Esophagus muscularis mucosa (tissue), 4 donors: ENCODE results near the gene ZNF683. TPM values are rescaled to one million over a fixed set of nuclear protein-coding genes. Genes with fewer than 3 reads are reported as not detected.
"Not testable (repeated sequence)": the region's sequence is repeated elsewhere in the genome, so short reads cannot be mapped to it uniquely, and the experiment has no call there.

ENCODE experiments used
- DNase-seq: peaks from one replicate; pipeline ENCODE4 v3.0.0-alpha.2; 2017; ENCODE audit errors: extremely low spot score
- H3K27ac ChIP-seq, 4 donors: fragments of 200-600 bp; sonication (generic); replicated peaks in 1 of 4; 1 replicate in 3 of 4; 2 replicates in 1 of 4; pipeline ENCODE4 v1.5.1; 2016 to 2019; ENCODE audit warnings: mild to moderate bottlenecking in 1 of 4
- H3K27me3 ChIP-seq, 4 donors: fragments of 200-600 bp; sonication (generic); one replicate each; pipeline versions ENCODE4 v1.5.1 to v1.6.0; 2016 to 2019
- H3K36me3 ChIP-seq, 4 donors: fragments of 200-600 bp; sonication (generic); one replicate each; pipeline ENCODE4 v1.5.1; 2016 to 2019
- H3K4me1 ChIP-seq, 4 donors: fragments of 200-600 bp; sonication (generic); one replicate each; pipeline ENCODE4 v1.5.1; 2016 to 2019
- H3K4me3 ChIP-seq, 4 donors: fragments of 200-600 bp; sonication (generic); 1 replicate in 2 of 4; 2 replicates in 2 of 4; pipeline ENCODE4 v1.5.1; 2016 to 2019; ENCODE audit warnings: mild to moderate bottlenecking in 4 of 4, moderate library complexity in 1 of 4
- H3K9me3 ChIP-seq, 4 donors: fragments of 200-600 bp; sonication (generic); 1 replicate in 3 of 4; 2 replicates in 1 of 4; pipeline ENCODE4 v1.5.1; 2016 to 2019
- CTCF ChIP-seq, 3 experiments: fragments of 200-600 bp in 2 of 3; fragments of 450-650 bp in 1 of 3; sonication (generic) in 2 of 3; IDR thresholded peaks; one replicate each; pipeline ENCODE4 v1.5.1; 2017 to 2019; ENCODE audit warnings: antibody characterized with exemption in 3 of 3, mild to moderate bottlenecking in 2 of 3, moderate library complexity in 1 of 3
- EP300 ChIP-seq: sonication (generic); formaldehyde crosslinking; IDR thresholded peaks from one replicate; pipeline ENCODE4 v1.6.1; 2017; ENCODE audit warnings: antibody characterized with exemption
- POLR2A ChIP-seq: fragments of 450-650 bp; IDR thresholded peaks from one replicate; pipeline ENCODE4 v1.6.1; 2017; ENCODE audit warnings: antibody characterized with exemption, moderate library complexity, mild to moderate bottlenecking, low read depth
- POLR2AphosphoS5 ChIP-seq, 2 donors: sonication (generic); formaldehyde crosslinking; IDR thresholded peaks; one replicate each; pipeline ENCODE4 v1.6.1; 2017; ENCODE audit warnings: antibody characterized with exemption in 2 of 2
- WGBS: methylation state at CpG from one replicate; pipeline ENCODE4 v1.1.5; 2018; 5-methylcytosine and 5-hydroxymethylcytosine counted together
- intact Hi-C: fragments of 100-400 bp; cut with DNase I; formaldehyde crosslinking; loops from one replicate; pipeline ENCODE4 v1.15.1; 2023
- total RNA-seq, 4 donors: library from RNA; depleted of rRNA; stranded (reverse); fragments of >200 nt; gene quantifications; one replicate each; pipeline versions ENCODE4 v1.1.0 to v1.2.1, GENCODE V29; 2016

ZNF683 gene
- not detected for total RNA-seq

GRCh38 chr1:26372611-26373010 lies at the start of gene ZNF683:
Gene ZNF683, minus strand, starts transcription at chr1:26372750. Its CDS starts 4,179 bp downstream, at chr1:26368571.
- H3K9me3 ChIP-seq, H3K27ac ChIP-seq, DNase-seq, H3K4me1 ChIP-seq, H3K4me3 ChIP-seq, H3K36me3 ChIP-seq, intact Hi-C loops: not testable (repeated sequence)
- 67% methylated on average over 3 of the region's 3 CpGs for WGBS
- H3K27me3 ChIP-seq, result peaks cover 0 to 43% (median 0%) of the 10 kb centered on the region in 4 donors

DNA sequence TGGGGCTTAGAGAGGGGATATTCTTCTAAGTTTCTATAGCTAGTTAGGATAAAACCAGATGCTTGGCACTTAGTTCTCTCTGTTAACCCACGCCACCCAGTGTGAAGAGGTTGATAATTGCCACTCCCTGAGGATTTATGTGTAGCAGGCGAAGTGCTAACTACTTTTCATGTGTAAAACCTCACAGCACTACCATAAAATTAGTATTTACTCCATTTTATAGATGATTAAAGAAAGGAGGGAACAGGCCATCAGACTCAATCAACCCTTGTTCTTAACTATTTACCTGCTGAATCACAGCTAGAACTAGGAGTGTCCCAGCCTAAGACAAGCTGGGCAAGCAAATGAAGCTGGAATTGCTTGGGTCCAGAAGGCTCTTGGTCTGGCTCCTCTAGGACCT lies 46.9 kb upstream of the ZNF683 start:
- intact Hi-C loops, result no loop called here
- 85% methylated on average over 2 of the region's 2 CpGs for WGBS
- Histone ChIP-seq H3K27me3 (peaks cover 0 to 63% (median 2%) of the 10 kb centered on the region in 4 donors), H3K4me1 (no peaks in the 10 kb centered on the region), H3K36me3 (no peaks in the 10 kb centered on the region), H3K9me3 (no peaks in the 10 kb centered on the region), H3K27ac (no peak overlapping the region), H3K4me3 (no peak overlapping the region)
- TF ChIP-seq POLR2AphosphoS5 (IDR thresholded peaks at IDR 0.05), result no peak
- no peak for TF ChIP-seq EP300
- no peak for TF ChIP-seq POLR2A
- no peak for TF ChIP-seq CTCF (IDR thresholded peaks at IDR 0.05)
- no peak for DNase-seq

DNA sequence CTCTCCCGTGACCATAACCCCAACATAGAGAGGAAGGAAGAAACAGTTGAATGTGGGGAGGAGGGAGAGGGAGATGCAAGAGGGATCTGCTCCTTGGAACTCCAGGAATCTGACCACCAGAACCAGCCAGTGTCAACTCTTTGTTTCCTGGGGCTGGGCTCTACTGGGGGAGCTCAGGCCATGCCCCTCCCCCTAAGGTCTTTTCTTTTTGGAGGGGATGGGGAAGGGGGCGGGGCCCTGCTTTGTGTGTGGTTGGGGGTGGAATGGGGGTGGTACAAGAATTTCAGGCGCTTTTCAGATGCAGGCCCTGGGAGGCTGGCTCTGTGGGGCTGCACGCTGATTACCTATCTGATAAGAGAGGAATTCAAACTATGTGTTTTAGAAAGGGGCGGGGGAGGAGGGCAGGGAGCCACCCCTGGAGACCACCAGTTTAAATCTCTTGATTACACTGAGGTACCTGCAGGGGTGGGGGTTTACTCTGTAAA lies 46.4 kb upstream of the ZNF683 start:
- no peaks in the 10 kb centered on the region for H3K36me3 ChIP-seq
- TF ChIP-seq POLR2A, result no peak
- no peak for TF ChIP-seq POLR2AphosphoS5 (IDR thresholded peaks at IDR 0.05)
- TF ChIP-seq EP300, result no peak
- TF ChIP-seq CTCF (IDR thresholded peaks at IDR 0.05), result no peak
- no peak overlapping the region for H3K4me3 ChIP-seq
- no peaks in the 10 kb centered on the region for H3K4me1 ChIP-seq
- H3K27ac ChIP-seq, result no peak overlapping the region
- H3K9me3 ChIP-seq, result no peaks in the 10 kb centered on the region
- DNase-seq, result no peak
- WGBS, result 33% methylated on average over 5 of the region's 5 CpGs
- peaks cover 0 to 63% (median 5%) of the 10 kb centered on the region in 4 donors for H3K27me3 ChIP-seq
- intact Hi-C loops, result no loop called here

- intact Hi-C loops, result no loop called here
- Histone ChIP-seq H3K27ac (no peak overlapping the region), H3K27me3 (peaks cover 0 to 68% (median 15%) of the 10 kb centered on the region in 4 donors), H3K9me3 (no peaks in the 10 kb centered on the region), H3K36me3 (no peaks in the 10 kb centered on the region), H3K4me3 (no peak overlapping the region), H3K4me1 (no peaks in the 10 kb centered on the region)
- WGBS, result 27% methylated on average over 8 of the region's 9 CpGs
- TF ChIP-seq CTCF (IDR thresholded peaks at IDR 0.05), result peak; percentile 46 to 80 (median 68)
- TF ChIP-seq POLR2AphosphoS5 (IDR thresholded peaks at IDR 0.05), result no peak
- TF ChIP-seq POLR2A, result no peak
- TF ChIP-seq EP300, result no peak
- no peak for DNase-seq
These were observed 44.7 kb upstream of the ZNF683 start for GRCh38 chr1:26417111-26417759.

DNA sequence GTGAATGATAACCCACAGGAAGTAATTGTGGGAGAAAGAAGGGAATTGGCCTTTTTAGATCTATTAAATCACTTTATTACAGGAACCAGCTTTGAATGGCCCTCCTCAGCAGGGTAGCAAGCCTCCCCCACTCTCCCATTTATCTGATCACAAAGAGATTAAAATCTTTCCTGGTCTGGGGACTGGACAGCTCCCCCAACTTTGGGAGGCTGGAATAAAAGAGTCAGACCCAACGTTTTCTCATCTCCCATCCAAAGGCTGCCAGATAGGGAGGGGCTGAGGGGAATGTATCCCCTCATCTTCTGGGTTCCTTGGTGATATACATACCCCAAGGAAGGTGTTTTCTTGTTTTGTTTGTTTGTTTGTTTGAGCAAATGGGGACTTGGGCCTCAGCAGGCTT lies 40.5 kb upstream of the ZNF683 start:
- intact Hi-C loops, result no loop called here
- no peak for DNase-seq
- no peaks in the 10 kb centered on the region for H3K36me3 ChIP-seq
- TF ChIP-seq EP300, result no peak
- no peak for TF ChIP-seq POLR2AphosphoS5 (IDR thresholded peaks at IDR 0.05)
- H3K4me1 ChIP-seq, result peaks cover 0 to 8% (median 1%) of the 10 kb centered on the region in 4 donors
- H3K4me3 ChIP-seq, result no peak overlapping the region
- H3K9me3 ChIP-seq, result no peaks in the 10 kb centered on the region
- H3K27ac ChIP-seq, result no peak overlapping the region
- peaks cover 11 to 79% (median 45%) of the 10 kb centered on the region in 4 donors for H3K27me3 ChIP-seq
- WGBS, result 0% methylated on average over 1 of the region's 1 CpG
